ENCODE data around the gene EID2. TPM values are rescaled to one million over a fixed set of nuclear protein-coding genes. Genes with fewer than 3 reads are reported as not detected.

EID2 gene
- total and polyA plus RNA-seq, 2 of the 13 experiments (the other 11 are each of a cell fraction or from before 2014, with no cell fraction given) = 3.7 to 14.1 TPM

DNA sequence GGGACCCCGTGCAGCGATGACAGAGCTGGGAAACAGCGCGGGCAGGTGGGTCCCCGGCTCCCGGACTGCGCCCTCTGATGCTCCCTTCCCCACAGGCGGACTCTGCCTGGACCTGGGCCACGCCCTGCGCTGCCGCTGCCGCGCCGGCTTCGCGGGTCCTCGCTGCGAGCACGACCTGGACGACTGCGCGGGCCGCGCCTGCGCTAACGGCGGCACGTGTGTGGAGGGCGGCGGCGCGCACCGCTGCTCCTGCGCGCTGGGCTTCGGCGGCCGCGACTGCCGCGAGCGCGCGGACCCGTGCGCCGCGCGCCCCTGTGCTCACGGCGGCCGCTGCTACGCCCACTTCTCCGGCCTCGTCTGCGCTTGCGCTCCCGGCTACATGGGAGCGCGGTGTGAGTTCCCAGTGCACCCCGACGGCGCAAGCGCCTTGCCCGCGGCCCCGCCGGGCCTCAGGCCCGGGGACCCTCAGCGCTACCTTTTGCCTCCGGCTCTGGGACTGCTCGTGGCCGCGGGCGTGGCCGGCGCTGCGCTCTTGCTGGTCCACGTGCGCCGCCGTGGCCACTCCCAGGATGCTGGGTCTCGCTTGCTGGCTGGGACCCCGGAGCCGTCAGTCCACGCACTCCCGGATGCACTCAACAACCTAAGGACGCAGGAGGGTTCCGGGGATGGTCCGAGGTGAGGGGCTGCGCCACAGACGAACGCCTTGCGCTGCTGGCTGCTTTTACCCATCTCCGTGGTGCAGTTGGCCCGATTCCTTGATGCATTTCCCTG is 32.8 kb downstream of the EID2 start (continued):
- TF ChIP-seq JUN (CRISPR knock-in tag; IDR thresholded peaks at IDR 0.05) = peak; percentile 66
- TF ChIP-seq ZNF780A (CRISPR knock-in tag; IDR thresholded peaks at IDR 0.05) = peak; percentile 83; the same call in 1 of the 2 replicates
- 0 out of 2 replicates have a peak, but pooled peaks have one; percentile 25 for TF ChIP-seq ZNF747 (CRISPR knock-in tag; IDR thresholded peaks at IDR 0.05; ENCODE audit: borderline replicate concordance)
- peak; percentile 86 for TF ChIP-seq ERF (CRISPR knock-in tag; IDR thresholded peaks at IDR 0.05)
- TF ChIP-seq ZNF616 (CRISPR knock-in tag; IDR thresholded peaks at IDR 0.05; ENCODE audit: low read depth) = peak; percentile 98
- TF ChIP-seq ISX (CRISPR knock-in tag; conservative IDR thresholded peaks at IDR 0.05) = peak; percentile 52; the same call in 1 of the 2 replicates
- TF ChIP-seq, protein P1, sequence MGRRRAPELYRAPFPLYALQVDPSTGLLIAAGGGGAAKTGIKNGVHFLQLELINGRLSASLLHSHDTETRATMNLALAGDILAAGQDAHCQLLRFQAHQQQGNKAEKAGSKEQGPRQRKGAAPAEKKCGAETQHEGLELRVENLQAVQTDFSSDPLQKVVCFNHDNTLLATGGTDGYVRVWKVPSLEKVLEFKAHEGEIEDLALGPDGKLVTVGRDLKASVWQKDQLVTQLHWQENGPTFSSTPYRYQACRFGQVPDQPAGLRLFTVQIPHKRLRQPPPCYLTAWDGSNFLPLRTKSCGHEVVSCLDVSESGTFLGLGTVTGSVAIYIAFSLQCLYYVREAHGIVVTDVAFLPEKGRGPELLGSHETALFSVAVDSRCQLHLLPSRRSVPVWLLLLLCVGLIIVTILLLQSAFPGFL (CRISPR knock-in tag; IDR thresholded peaks at IDR 0.05) = 0 out of 2 replicates have a peak, but pooled peaks have one; percentile 71
- no peak for TF ChIP-seq RBAK (CRISPR knock-in tag; IDR thresholded peaks at IDR 0.05)
- TF ChIP-seq ZNF460 (CRISPR knock-in tag; IDR thresholded peaks at IDR 0.05; ENCODE audit: borderline replicate concordance) = no peak
- TF ChIP-seq NCOA1 (CRISPR knock-in tag; IDR thresholded peaks at IDR 0.05) = no peak
- no peak for TF ChIP-seq YEATS2 (CRISPR knock-in tag; IDR thresholded peaks at IDR 0.05; ENCODE audit: borderline replicate concordance)
- peak; percentile 85 for TF ChIP-seq ZNF263 (CRISPR knock-in tag; IDR thresholded peaks at IDR 0.05)
- TF ChIP-seq KLF12 (CRISPR knock-in tag; IDR thresholded peaks at IDR 0.05; ENCODE audit: borderline replicate concordance) = peak; percentile 97
- TF ChIP-seq ZFX (CRISPR knock-in tag; IDR thresholded peaks at IDR 0.05; ENCODE audit: low read depth) = peak; percentile 55; the same call in 1 of the 2 replicates
- TF ChIP-seq, protein P2, sequence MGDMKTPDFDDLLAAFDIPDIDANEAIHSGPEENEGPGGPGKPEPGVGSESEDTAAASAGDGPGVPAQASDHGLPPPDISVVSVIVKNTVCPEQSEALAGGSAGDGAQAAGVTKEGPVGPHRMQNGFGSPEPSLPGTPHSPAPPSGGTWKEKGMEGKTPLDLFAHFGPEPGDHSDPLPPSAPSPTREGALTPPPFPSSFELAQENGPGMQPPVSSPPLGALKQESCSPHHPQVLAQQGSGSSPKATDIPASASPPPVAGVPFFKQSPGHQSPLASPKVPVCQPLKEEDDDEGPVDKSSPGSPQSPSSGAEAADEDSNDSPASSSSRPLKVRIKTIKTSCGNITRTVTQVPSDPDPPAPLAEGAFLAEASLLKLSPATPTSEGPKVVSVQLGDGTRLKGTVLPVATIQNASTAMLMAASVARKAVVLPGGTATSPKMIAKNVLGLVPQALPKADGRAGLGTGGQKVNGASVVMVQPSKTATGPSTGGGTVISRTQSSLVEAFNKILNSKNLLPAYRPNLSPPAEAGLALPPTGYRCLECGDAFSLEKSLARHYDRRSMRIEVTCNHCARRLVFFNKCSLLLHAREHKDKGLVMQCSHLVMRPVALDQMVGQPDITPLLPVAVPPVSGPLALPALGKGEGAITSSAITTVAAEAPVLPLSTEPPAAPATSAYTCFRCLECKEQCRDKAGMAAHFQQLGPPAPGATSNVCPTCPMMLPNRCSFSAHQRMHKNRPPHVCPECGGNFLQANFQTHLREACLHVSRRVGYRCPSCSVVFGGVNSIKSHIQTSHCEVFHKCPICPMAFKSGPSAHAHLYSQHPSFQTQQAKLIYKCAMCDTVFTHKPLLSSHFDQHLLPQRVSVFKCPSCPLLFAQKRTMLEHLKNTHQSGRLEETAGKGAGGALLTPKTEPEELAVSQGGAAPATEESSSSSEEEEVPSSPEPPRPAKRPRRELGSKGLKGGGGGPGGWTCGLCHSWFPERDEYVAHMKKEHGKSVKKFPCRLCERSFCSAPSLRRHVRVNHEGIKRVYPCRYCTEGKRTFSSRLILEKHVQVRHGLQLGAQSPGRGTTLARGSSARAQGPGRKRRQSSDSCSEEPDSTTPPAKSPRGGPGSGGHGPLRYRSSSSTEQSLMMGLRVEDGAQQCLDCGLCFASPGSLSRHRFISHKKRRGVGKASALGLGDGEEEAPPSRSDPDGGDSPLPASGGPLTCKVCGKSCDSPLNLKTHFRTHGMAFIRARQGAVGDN (CRISPR knock-in tag; IDR thresholded peaks at IDR 0.05) = peak; percentile 96
- TF ChIP-seq CBX2 (IDR thresholded peaks at IDR 0.05; ENCODE audit: low read depth, low read length) = no peak
- TF ChIP-seq CBX2 (CRISPR knock-in tag; IDR thresholded peaks at IDR 0.05; ENCODE audit: low read depth) = no peak
- peak; percentile 99 for TF ChIP-seq NFKB2 (CRISPR knock-in tag; IDR thresholded peaks at IDR 0.05; ENCODE audit: borderline replicate concordance)
- peak; percentile 96; the same call in 1 of the 2 replicates for TF ChIP-seq ZNF274 (CRISPR knock-in tag; IDR thresholded peaks at IDR 0.05)
- TF ChIP-seq RARG (CRISPR knock-in tag; IDR thresholded peaks at IDR 0.05; ENCODE audit: low read depth) = no peak
- TF ChIP-seq ZNF121 (CRISPR knock-in tag; IDR thresholded peaks at IDR 0.05) = no peak
- TF ChIP-seq, protein P3, sequence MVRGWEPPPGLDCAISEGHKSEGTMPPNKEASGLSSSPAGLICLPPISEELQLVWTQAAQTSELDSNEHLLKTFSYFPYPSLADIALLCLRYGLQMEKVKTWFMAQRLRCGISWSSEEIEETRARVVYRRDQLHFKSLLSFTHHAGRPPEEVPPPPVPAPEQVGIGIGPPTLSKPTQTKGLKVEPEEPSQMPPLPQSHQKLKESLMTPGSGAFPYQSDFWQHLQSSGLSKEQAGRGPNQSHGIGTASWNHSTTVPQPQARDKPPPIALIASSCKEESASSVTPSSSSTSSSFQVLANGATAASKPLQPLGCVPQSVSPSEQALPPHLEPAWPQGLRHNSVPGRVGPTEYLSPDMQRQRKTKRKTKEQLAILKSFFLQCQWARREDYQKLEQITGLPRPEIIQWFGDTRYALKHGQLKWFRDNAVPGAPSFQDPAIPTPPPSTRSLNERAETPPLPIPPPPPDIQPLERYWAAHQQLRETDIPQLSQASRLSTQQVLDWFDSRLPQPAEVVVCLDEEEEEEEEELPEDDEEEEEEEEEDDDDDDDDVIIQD (CRISPR knock-in tag; IDR thresholded peaks at IDR 0.05; ENCODE audit: low read depth) = no peak
- peak; percentile 49; the same call in 1 of the 2 replicates for TF ChIP-seq ZNF761 (CRISPR knock-in tag; conservative IDR thresholded peaks at IDR 0.05)
- TF ChIP-seq ZFP62 (CRISPR knock-in tag; IDR thresholded peaks at IDR 0.05) = no peak
- peak; percentile 92; the same call in 1 of the 2 replicates for TF ChIP-seq ZNF232 (CRISPR knock-in tag; IDR thresholded peaks at IDR 0.05; ENCODE audit: borderline replicate concordance)

All from HepG2 (cell line).